ENCODE data around the gene FBRSL1.

GRCh38 chr12:132544498-132544897, 54.5 kb downstream of the FBRSL1 start:
- TF ChIP-seq CTCF (IDR thresholded peaks at IDR 0.05) (no peak), POLR2A (IDR thresholded peaks at IDR 0.05) (no peak)

All from breast epithelium (tissue), 3 donors.